CMK (cell line): ENCODE measurements around the gene MUSK.
A peak's percentile ranks its signal among the peaks of the same experiment; 100 is the strongest.
"Not testable (repeated sequence)": the region's sequence is repeated elsewhere in the genome, so short reads cannot be mapped to it uniquely, and the experiment has no call there.

Experiments
- DNase-seq: peaks from one replicate; pipeline ENCODE4 v3.0.0-alpha.2; 2010; ENCODE audit warnings: low read depth

Gene MUSK

GRCh38 chr9:110810262-110810976 lies 141.8 kb downstream of the MUSK start:
- no peak for DNase-seq

GRCh38 chr9:110812886-110813285 lies 144.3 kb downstream of the MUSK start:
- DNase-seq, result no peak

GRCh38 chr9:110814159-110814558 lies 145.6 kb downstream of the MUSK start:
- DNase-seq, result no peak

- no peak for DNase-seq
These were observed 146.8 kb downstream of the MUSK start for GRCh38 chr9:110815361-110815760.

GRCh38 chr9:110820381-110820780 lies 151.8 kb downstream of the MUSK start:
- no peak for DNase-seq

- peak; percentile 21 for DNase-seq
These were observed 152.5 kb downstream of the MUSK start for GRCh38 chr9:110821064-110821463.

GRCh38 chr9:110825129-110825528 lies 156.5 kb downstream of the MUSK start:
- DNase-seq, result not testable (repeated sequence)

- no peak for DNase-seq
These were observed 157.4 kb downstream of the MUSK start for GRCh38 chr9:110825950-110826349.

- DNase-seq, result not testable (repeated sequence)
These were observed 157.8 kb downstream of the MUSK start for GRCh38 chr9:110826400-110826799.

GRCh38 chr9:110828264-110828663 lies 159.7 kb downstream of the MUSK start:
- no peak for DNase-seq

GRCh38 chr9:110830495-110830894 lies 161.9 kb downstream of the MUSK start:
- no peak for DNase-seq

- no peak for DNase-seq
These were observed 164.3 kb downstream of the MUSK start for GRCh38 chr9:110832926-110833325.

GRCh38 chr9:110835404-110835803 lies 166.8 kb downstream of the MUSK start:
- DNase-seq, result no peak

- no peak for DNase-seq
These were observed 167.3 kb downstream of the MUSK start for GRCh38 chr9:110835859-110836271.

GRCh38 chr9:110837401-110838005 lies 168.9 kb downstream of the MUSK start:
- DNase-seq, result no peak

GRCh38 chr9:110842169-110842568 lies 173.6 kb downstream of the MUSK start:
- no peak for DNase-seq

GRCh38 chr9:110842986-110843385 lies 174.4 kb downstream of the MUSK start:
- no peak for DNase-seq

GRCh38 chr9:110844121-110844520 lies 175.5 kb downstream of the MUSK start:
- DNase-seq, result no peak

GRCh38 chr9:110846215-110846614 lies 177.6 kb downstream of the MUSK start:
- no peak for DNase-seq

- DNase-seq, result no peak
These were observed 179.1 kb downstream of the MUSK start for GRCh38 chr9:110847671-110848070.

- DNase-seq, result no peak
These were observed 182.0 kb downstream of the MUSK start for GRCh38 chr9:110850401-110851135.
